ENCODE data around the gene TOR3A.
A peak's percentile ranks its signal among the peaks of the same experiment; 100 is the strongest.

Gene TOR3A

GRCh38 chr1:179077396-179077795 lies 4.5 kb upstream of the TOR3A start:
- peak; percentile 49 for DNase-seq (ENCODE audit: low read depth)

DNA sequence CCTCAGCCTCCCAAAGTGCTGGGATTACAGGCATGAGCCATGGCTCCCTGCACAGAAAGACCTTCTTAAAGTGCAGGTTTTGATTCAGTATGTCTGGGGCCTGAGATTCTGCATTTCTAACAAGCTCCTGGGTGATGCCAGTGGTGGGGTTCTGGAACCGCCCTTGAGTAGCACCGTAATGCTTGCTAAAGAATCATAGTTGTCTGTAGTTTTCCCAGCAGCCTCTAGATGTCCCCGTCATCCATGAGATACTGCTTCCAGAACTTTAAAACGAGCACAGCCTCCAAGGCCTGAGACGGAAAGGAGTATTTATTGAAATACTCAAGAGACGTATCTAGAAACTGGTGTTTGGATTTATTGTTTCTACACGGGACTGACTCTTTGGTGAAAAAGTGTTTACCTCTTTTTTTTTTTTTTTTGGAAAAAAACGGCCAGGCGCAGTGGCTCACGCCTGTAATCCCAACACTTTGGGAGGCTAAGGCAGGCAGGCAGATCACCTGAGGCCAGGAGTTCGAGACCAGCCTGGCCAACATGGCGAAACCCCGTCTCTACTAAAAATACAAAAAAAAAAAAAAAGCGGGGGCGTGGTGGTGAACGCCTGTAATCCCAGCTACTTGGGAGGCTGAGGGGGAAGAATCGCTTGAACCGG lies 2.6 kb upstream of the TOR3A start:
- DNase-seq (ENCODE audit: low read depth), result peak; percentile 86

GRCh38 chr1:179080866-179081686 lies 794 bp upstream of the TOR3A start:
- no peak for DNase-seq (ENCODE audit: low read depth)

DNA sequence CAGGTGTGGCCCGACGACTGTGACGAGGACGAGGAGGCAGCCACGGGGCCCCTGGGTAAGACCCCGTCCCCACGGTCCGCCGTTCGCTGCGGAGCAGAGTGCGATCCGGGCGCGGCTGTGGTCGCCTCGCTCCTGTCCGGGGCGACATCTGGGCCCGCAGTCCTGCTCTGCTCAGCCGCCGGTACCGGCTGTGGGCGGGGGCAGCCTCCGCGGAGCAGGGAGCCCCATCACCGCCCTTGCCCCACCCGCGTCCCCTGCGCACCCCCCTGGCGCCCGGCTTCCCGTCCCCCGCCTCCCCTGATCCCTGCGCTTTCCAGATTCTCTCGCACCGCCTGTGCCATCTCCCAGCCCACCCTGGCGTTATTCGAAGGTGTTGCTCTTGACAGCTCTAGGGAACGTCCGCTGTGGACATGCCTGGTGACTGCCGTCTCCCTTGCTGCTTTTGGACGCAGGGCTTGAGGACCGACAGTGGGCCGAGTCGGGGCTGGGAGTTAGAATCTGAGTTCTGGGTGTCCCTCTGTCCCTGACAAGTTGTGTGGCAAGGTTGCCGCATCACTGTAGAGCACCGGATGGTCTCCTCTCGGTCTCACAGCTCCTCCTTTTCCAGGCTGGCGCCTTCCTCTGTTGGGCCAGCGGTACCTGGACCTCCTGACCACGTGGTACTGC lies 596 bp downstream of the TOR3A start:
- DNase-seq (ENCODE audit: low read depth), result peak; percentile 63

DNA sequence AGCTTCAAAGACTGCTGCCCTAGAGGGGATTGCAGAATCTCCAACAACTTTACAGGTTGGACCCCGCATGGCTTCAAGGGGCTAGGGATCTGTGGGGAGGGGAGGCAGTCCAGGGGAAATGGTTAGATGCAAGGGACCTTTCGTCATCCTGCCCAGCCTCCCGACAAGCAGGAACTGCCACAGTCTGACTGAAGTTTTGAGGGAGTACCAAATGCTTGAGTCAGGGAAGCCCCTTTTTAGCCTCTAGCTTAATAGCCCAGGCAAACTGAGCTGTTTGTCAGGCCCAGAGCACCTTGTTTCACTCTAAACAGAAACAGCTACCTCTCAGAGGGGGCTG lies 1.1 kb downstream of the TOR3A start:
- peak; percentile 61 for DNase-seq (ENCODE audit: low read depth)

GRCh38 chr1:179083533-179083932 lies 1.7 kb downstream of the TOR3A start:
- no peak for DNase-seq (ENCODE audit: low read depth)

GRCh38 chr1:179087665-179088064 lies 5.8 kb downstream of the TOR3A start:
- peak; percentile 46 for DNase-seq (ENCODE audit: low read depth)

GRCh38 chr1:179089827-179090482 lies 8.1 kb downstream of the TOR3A start:
- DNase-seq (ENCODE audit: low read depth), result no peak

GRCh38 chr1:179090522-179090921 lies 8.7 kb downstream of the TOR3A start:
- DNase-seq (ENCODE audit: low read depth), result peak; percentile 6

DNA sequence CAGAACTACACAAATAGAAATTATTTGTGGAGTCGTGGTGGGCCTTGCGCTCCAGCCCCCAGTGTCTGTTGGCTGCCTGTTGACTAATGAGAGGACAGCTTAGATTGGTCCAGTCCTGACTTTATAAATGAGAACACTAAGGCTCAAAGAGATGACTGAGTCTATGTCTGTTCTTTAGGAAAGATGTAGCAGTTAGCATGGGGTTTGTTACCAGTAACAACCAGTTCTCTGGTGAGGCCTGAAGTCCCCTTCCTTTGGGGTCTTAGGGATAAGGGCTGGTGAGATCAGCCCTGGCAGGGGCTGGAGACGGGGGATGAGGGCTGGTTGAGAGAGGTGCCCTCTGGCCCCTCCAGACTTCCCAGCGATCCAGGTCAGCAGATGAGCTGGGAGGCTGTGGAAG lies 9.1 kb downstream of the TOR3A start:
- no peak for DNase-seq (ENCODE audit: low read depth)

DNA sequence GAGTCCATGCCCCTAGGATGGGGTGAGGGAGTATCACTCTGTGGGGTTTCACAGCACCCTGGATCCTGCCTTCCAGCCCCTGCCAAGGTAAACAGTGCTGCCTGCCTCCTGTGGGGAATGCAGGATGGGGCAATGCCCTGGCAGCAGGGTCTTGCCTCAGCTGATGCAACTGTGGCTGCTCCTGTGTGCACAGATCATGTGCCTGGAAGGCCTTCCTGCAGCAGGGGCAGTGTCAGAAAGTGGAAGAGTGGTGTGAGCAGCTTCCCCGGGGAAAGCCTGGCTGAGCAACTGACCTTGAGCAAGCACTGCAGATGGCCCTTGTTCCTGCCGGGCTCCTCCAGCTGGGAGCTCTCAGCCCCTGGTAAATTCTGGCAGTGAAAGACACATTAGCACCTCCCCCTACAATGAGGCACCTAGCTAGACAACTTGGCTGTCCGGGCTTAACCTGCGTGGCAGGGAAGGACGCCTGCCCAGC lies 9.9 kb downstream of the TOR3A start:
- peak; percentile 12 for DNase-seq (ENCODE audit: low read depth)

- DNase-seq (ENCODE audit: low read depth), result no peak
Measured at GRCh38 chr1:179092896-179093461, 11.1 kb downstream of the TOR3A start.

DNA sequence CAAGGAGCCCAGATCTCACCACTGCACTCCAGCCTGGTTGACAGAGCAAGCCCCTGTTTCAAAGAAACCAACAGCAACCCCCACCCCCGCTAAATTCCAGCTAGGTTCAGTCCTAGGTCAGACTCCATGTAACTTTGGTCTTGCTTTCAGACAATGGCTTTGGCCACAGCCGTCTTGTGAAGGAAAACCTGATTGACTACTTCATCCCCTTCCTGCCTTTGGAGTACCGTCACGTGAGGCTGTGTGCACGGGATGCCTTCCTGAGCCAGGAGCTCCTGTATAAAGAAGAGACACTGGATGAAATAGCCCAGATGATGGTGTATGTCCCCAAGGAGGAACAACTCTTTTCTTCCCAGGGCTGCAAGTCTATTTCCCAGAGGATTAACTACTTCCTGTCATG lies 12.9 kb downstream of the TOR3A start:
- no peak for DNase-seq (ENCODE audit: low read depth)

GRCh38 chr1:179095377-179095776 lies 13.5 kb downstream of the TOR3A start:
- no peak for DNase-seq (ENCODE audit: low read depth)

- DNase-seq (ENCODE audit: low read depth), result no peak
Measured at GRCh38 chr1:179095924-179096323, 14.1 kb downstream of the TOR3A start.

- no peak for DNase-seq (ENCODE audit: low read depth)
Measured at GRCh38 chr1:179099891-179100290, 18.0 kb downstream of the TOR3A start.

DNA sequence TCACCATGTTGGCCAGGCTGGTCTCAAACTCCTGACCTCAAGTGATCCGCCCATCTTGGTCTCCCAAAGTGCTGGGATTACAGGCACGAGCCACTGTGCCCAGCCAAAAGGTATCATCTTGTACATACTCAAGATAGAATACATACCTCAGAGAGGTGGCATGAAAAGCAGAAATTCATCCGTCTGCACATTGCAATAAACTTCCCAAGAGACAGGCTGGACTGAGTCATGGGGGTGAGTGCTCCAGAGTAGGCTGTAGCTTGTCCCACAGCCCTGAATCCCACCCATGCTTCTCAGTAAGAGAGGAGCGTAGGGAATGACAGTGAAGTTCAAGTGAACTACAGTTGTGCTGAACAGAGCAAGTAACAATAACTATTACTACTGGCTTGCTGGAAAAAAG lies 19.7 kb downstream of the TOR3A start:
- no peak for DNase-seq (ENCODE audit: low read depth)

DNA sequence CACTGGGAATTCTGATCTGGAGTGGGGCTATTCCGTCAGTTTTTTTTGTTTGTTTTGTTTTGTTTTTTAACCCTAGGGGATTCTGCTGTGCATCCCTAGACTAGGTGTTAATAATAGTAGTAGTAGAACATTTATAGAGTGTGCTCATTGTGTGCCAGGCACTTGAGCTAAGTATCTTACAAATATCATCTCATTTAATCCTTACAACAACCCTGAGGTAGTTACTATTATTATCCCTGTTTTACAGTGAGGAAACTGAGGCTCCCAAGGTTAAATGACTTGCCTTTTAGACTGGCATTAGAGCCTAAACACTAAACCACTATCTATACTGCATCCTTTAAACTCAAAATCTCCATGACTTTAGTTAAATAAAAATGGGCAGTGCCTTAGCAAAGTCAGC lies 22.1 kb downstream of the TOR3A start:
- no peak for DNase-seq (ENCODE audit: low read depth)

- DNase-seq (ENCODE audit: low read depth), result no peak
Measured at GRCh38 chr1:179104611-179105250, 22.9 kb downstream of the TOR3A start.

- DNase-seq (ENCODE audit: low read depth), result peak; percentile 60
Measured at GRCh38 chr1:179105393-179105792, 23.5 kb downstream of the TOR3A start.

DNA sequence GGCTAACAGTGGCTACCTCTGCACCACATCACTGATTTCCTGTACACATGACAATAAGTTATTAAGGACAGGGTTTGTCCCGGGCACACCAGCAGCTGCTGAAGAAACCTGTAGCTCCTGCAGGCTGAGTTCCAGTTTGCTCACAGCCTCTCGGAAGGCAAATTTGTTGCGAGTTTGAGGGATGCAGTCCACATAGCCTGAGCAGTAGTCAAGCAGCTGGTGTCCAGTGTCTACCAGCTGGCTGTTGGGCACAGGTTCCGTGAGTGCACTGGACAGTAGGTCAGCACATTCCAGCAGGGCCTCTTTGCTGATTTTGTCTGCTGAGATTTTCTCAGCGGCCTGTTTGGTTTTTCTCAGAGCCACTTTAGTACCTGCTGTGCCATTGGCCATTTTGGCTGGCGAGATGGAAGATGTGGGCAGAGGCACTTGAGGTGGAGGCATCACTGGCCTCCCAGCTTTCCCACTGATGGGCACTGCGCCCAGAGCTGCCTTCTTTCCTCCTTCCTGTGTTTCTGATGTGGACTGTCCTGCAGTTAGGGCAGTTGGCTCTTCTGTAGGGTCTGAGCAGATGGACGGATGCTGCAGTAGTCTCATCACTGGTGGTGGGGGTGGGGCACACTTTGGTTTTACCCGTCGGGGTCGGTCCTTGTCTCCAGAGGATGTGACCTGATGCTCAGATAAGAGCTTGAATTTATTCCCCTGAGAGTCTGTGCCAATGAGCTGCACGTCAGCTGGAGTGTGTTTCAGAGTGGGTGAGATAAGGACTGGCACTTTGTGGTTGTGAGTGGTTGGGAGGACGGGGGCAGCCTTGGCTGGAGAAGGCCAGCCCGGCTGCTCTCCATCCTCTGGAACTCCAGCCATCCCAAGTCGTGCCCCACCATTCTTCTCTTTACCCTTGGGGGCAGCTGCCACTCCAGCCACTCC lies 26.1 kb downstream of the TOR3A start:
- no peak for DNase-seq (ENCODE audit: low read depth)
